K562 (cell line): ENCODE data around the gene MYBPHL. TPM values are rescaled to one million over a fixed set of nuclear protein-coding genes. Genes with fewer than 3 reads are reported as not detected.

Experiments
- ADNP ChIP-seq: fragments of 200-800 bp; sonication (Bioruptor generic); IDR thresholded peaks from 2 replicates; pipeline ENCODE4 v1.6.1; 2016; ENCODE audit warnings: missing genetic modification characterization, missing compliant biosample characterization
- CREB1 ChIP-seq, 2 experiments: sonication (generic) in 1 of 2; formaldehyde crosslinking in 1 of 2; IDR thresholded peaks; 2 replicates each; pipeline versions ENCODE4 v1.6.1 to v1.8.0; 2012 to 2022; ENCODE audit warnings: inconsistent platforms in 1 of 2, mild to moderate bottlenecking in 1 of 2, missing genetic modification reagents in 1 of 2, moderate library complexity in 1 of 2
- DPF2 ChIP-seq: fragments of 450-650 bp; IDR thresholded peaks from 2 replicates; pipeline ENCODE4 v1.6.1; 2016
- EGR1 ChIP-seq: fragments of 450-650 bp; conservative IDR thresholded peaks from 2 replicates; pipeline ENCODE4 v1.6.1; 2017; ENCODE audit warnings: mild to moderate bottlenecking
- HMGN3 ChIP-seq: IDR thresholded peaks from 2 replicates; pipeline ENCODE4 v1.6.1; 2011; ENCODE audit warnings: borderline replicate concordance, low read depth, mild to moderate bottlenecking, mixed read lengths, low read length; ENCODE audit not compliant: insufficient read length; ENCODE audit errors: extremely low read depth
- HNRNPLL ChIP-seq: fragments of 200-400 bp; formaldehyde crosslinking; IDR thresholded peaks from 2 replicates; pipeline ENCODE4 v1.6.1; 2017; ENCODE audit warnings: low read length, low read depth, mild to moderate bottlenecking; ENCODE audit not compliant: poor library complexity, severe bottlenecking
- IFI16 ChIP-seq: fragments of 250-450 bp; sonication (Bioruptor Pico); IDR thresholded peaks from 2 replicates; pipeline ENCODE4 v2.1.2; 2022; ENCODE audit warnings: mild to moderate bottlenecking, inconsistent platforms
- KAT2B ChIP-seq: IDR thresholded peaks from one replicate; pipeline ENCODE4 v1.6.1; 2012; ENCODE audit warnings: low read depth, mild to moderate bottlenecking, control low read depth, inconsistent platforms, low read length, moderate library complexity
- KLF13 ChIP-seq: fragments of 450-650 bp; IDR thresholded peaks from 2 replicates; pipeline ENCODE4 v1.6.1; 2016; ENCODE audit warnings: missing genetic modification characterization, low read depth, mild to moderate bottlenecking, missing compliant biosample characterization, moderate library complexity, borderline replicate concordance
- KLF16 ChIP-seq: IDR thresholded peaks from 2 replicates; pipeline ENCODE4 v1.6.1; 2016; ENCODE audit warnings: antibody characterized with exemption
- RB1 ChIP-seq: fragments of 450-650 bp; IDR thresholded peaks from 2 replicates; pipeline ENCODE4 v1.6.1; 2017; ENCODE audit warnings: low read depth, mild to moderate bottlenecking
- SETDB1 ChIP-seq: IDR thresholded peaks from one replicate; pipeline ENCODE4 v1.6.1; 2012; ENCODE audit warnings: low read length, control low read depth, inconsistent platforms
- TAF1 ChIP-seq: IDR thresholded peaks from 2 replicates; pipeline ENCODE4 v1.6.1; 2011; ENCODE audit warnings: mild to moderate bottlenecking, low read length, moderate library complexity; ENCODE audit not compliant: insufficient read depth, control insufficient read depth, severe bottlenecking; ENCODE audit errors: extremely low read depth
- TEAD4 ChIP-seq, 2 experiments: sonication (generic) in 1 of 2; formaldehyde crosslinking in 1 of 2; IDR thresholded peaks; 2 replicates each; pipeline versions ENCODE4 v1.6.1 to v1.8.0; 2012 to 2022; ENCODE audit warnings: borderline replicate concordance in 1 of 2, inconsistent platforms in 1 of 2, low read length in 1 of 2, mild to moderate bottlenecking in 1 of 2, missing genetic modification reagents in 1 of 2
- TRIM24 ChIP-seq, 2 experiments: fragments of 450-650 bp; IDR thresholded peaks; 2 replicates each; pipeline ENCODE4 v1.6.1; 2016
- ZNF23 ChIP-seq: fragments of 250-450 bp; sonication (Bioruptor Pico); IDR thresholded peaks from 2 replicates; pipeline ENCODE4 v1.4.0; 2020; ENCODE audit warnings: mild to moderate bottlenecking
- ZNF707 ChIP-seq: fragments of 250-450 bp; sonication (Bioruptor Pico); conservative IDR thresholded peaks from 2 replicates; pipeline ENCODE4 v1.8.0; 2022; ENCODE audit warnings: inconsistent platforms, mild to moderate bottlenecking, moderate library complexity
- polyA plus RNA-seq, 8 experiments: library from polyadenylated mRNA; depleted of rRNA in 4 of 8; stranded (reverse) in 5 of 8; unstranded in 3 of 8; fragments of >200 nt; fragmentation: Nextera tagmentation in 2 of 8; fragmentation: Illumina TruSeq in 1 of 8; extraction: Ambion mirVana in 2 of 8; extraction: Trizol in 1 of 8; gene quantifications; 2 replicates each; pipeline versions ENCODE4 v1.2.1 to v1.2.3, GENCODE V29; 2011 to 2014; ENCODE audit warnings: inconsistent platforms in 1 of 8, missing spikeins in 1 of 8
- total RNA-seq, 7 experiments: library from RNA; depleted of rRNA in 6 of 7; stranded (reverse); fragments of >200 nt in 6 of 7; fragmentation: Illumina TruSeq in 2 of 7; extraction: Trizol in 2 of 7; gene quantifications; 2 replicates each; pipeline versions ENCODE4 v1.2.1 to v1.2.3, GENCODE V29; 2011 to 2021; ENCODE audit warnings: low replicate concordance in 1 of 7
- TF ChIP-seq, protein P1 (sequence below): fragments of 450-650 bp; IDR thresholded peaks from 2 replicates; pipeline ENCODE4 v1.6.1; 2016; ENCODE audit warnings: borderline replicate concordance
- TF ChIP-seq, protein P2 (sequence below): fragments of 450-650 bp; IDR thresholded peaks from 2 replicates; pipeline ENCODE4 v1.6.1; 2017; ENCODE audit warnings: antibody characterized with exemption
- TF ChIP-seq, protein P3 (sequence below): fragments of 450-650 bp; formaldehyde crosslinking; IDR thresholded peaks from 2 replicates; pipeline ENCODE4 v1.4.0; 2020; ENCODE audit warnings: mild to moderate bottlenecking, moderate library complexity
- TF ChIP-seq, protein P4 (sequence below): sonication (generic); formaldehyde crosslinking; IDR thresholded peaks from 2 replicates; pipeline ENCODE4 v1.8.0; 2022; ENCODE audit warnings: missing genetic modification reagents, mild to moderate bottlenecking, moderate library complexity, borderline replicate concordance

The MYBPHL gene
- total and polyA plus RNA-seq, 9 of the 15 experiments (the other 6 are each of a cell fraction or from before 2014, with no cell fraction given) = 0.20 to 1.9 (median 0.33) TPM

DNA sequence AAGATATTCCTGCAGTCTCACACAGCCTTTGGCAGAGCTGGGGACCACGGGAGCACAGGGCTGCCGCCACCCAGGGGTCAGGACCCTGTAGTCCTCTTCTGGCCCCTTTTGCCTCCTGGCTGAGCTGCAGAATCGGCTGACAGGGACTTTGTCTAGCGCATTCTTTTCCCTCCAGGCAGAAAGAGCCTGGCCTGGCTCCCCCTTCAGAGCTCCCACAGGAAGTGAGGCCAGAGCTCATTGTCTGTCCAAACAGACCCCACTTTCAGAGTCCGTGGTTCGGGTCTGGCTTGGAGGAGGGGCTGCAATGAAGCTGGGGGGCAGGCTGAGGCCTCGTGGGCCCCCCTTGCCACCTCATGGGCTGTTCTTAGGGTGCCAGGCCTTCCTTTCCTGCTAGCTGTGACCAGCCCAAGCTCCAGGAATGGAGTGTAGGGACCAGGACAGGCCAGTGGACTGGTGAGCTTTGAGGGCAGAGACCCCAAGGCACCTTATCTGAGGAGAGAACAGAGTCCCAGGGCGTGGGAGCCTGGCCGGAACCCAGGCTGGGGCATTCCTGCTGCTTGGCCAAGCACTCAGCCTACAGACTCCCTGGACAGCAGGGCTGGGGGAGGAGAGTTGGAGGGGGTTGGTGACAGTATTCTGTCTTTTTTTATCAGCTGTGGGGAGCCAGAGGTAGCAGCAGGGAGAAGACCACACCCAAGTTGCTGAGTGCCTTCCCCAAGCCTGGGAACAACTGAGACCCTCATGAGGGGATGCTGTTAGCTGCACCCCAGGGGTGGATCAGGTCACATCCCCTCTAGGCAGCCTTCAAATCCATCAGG is 52.8 kb downstream of the MYBPHL start (continued):
- TF ChIP-seq, protein P1, sequence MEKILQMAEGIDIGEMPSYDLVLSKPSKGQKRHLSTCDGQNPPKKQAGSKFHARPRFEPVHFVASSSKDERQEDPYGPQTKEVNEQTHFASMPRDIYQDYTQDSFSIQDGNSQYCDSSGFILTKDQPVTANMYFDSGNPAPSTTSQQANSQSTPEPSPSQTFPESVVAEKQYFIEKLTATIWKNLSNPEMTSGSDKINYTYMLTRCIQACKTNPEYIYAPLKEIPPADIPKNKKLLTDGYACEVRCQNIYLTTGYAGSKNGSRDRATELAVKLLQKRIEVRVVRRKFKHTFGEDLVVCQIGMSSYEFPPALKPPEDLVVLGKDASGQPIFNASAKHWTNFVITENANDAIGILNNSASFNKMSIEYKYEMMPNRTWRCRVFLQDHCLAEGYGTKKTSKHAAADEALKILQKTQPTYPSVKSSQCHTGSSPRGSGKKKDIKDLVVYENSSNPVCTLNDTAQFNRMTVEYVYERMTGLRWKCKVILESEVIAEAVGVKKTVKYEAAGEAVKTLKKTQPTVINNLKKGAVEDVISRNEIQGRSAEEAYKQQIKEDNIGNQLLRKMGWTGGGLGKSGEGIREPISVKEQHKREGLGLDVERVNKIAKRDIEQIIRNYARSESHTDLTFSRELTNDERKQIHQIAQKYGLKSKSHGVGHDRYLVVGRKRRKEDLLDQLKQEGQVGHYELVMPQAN = no peak
- TF ChIP-seq RB1 = 0 out of 2 replicates have a peak, but pooled peaks have one; percentile 31
- no peak for TF ChIP-seq HNRNPLL
- TF ChIP-seq, protein P2, sequence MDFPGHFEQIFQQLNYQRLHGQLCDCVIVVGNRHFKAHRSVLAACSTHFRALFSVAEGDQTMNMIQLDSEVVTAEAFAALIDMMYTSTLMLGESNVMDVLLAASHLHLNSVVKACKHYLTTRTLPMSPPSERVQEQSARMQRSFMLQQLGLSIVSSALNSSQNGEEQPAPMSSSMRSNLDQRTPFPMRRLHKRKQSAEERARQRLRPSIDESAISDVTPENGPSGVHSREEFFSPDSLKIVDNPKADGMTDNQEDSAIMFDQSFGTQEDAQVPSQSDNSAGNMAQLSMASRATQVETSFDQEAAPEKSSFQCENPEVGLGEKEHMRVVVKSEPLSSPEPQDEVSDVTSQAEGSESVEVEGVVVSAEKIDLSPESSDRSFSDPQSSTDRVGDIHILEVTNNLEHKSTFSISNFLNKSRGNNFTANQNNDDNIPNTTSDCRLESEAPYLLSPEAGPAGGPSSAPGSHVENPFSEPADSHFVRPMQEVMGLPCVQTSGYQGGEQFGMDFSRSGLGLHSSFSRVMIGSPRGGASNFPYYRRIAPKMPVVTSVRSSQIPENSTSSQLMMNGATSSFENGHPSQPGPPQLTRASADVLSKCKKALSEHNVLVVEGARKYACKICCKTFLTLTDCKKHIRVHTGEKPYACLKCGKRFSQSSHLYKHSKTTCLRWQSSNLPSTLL = no peak
- no peak for TF ChIP-seq CREB1 (IDR thresholded peaks at IDR 0.05)
- TF ChIP-seq CREB1 (CRISPR knock-in tag; IDR thresholded peaks at IDR 0.05) = no peak
- TF ChIP-seq IFI16 (CRISPR knock-in tag) = no peak
- no peak for TF ChIP-seq HMGN3
- TF ChIP-seq SETDB1 = no peak
- no peak for TF ChIP-seq TRIM24 (IDR thresholded peaks at IDR 0.05)
- TF ChIP-seq TEAD4 (IDR thresholded peaks at IDR 0.05; ENCODE audit: low read length) = peak; percentile 17; the same call in 1 of the 2 replicates
- no peak for TF ChIP-seq TEAD4 (CRISPR knock-in tag; IDR thresholded peaks at IDR 0.05; ENCODE audit: borderline replicate concordance)
- peak; percentile 67 for TF ChIP-seq EGR1
- peak; percentile 14 for TF ChIP-seq TAF1
- TF ChIP-seq, protein P3, sequence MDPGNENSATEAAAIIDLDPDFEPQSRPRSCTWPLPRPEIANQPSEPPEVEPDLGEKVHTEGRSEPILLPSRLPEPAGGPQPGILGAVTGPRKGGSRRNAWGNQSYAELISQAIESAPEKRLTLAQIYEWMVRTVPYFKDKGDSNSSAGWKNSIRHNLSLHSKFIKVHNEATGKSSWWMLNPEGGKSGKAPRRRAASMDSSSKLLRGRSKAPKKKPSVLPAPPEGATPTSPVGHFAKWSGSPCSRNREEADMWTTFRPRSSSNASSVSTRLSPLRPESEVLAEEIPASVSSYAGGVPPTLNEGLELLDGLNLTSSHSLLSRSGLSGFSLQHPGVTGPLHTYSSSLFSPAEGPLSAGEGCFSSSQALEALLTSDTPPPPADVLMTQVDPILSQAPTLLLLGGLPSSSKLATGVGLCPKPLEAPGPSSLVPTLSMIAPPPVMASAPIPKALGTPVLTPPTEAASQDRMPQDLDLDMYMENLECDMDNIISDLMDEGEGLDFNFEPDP (CRISPR knock-in tag) = no peak
- no peak for TF ChIP-seq KAT2B
- no peak for TF ChIP-seq ADNP (tag)
- no peak for TF ChIP-seq ZNF23 (CRISPR knock-in tag)
- TF ChIP-seq DPF2 = peak; percentile 69; the same call in 1 of the 2 replicates
- TF ChIP-seq, protein P4, sequence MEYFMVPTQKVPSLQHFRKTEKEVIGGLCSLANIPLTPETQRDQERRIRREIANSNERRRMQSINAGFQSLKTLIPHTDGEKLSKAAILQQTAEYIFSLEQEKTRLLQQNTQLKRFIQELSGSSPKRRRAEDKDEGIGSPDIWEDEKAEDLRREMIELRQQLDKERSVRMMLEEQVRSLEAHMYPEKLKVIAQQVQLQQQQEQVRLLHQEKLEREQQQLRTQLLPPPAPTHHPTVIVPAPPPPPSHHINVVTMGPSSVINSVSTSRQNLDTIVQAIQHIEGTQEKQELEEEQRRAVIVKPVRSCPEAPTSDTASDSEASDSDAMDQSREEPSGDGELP (CRISPR knock-in tag) = peak; percentile 94
- no peak for TF ChIP-seq KLF13 (tag)
- TF ChIP-seq ZNF707 = no peak
- peak; percentile 37; the same call in 1 of the 2 replicates for TF ChIP-seq KLF16
